AG04450 (cell line): ENCODE data around the gene LIG3. TPM values are rescaled to one million over a fixed set of nuclear protein-coding genes. Genes with fewer than 3 reads are reported as not detected.

ENCODE experiments used
- CTCF ChIA-PET: fragments of 300-600, 350-600 bp; formaldehyde crosslinking; extraction: SDS; loops from one replicate; lab custom pipeline; 2022; ENCODE audit warnings: antibody characterized with exemption, inconsistent platforms; lab: Charles Lee
- POLR2A ChIA-PET: fragments of 350-600 bp; formaldehyde crosslinking; extraction: SDS; loops from one replicate; lab custom pipeline; 2021; ENCODE audit warnings: antibody characterized with exemption, inconsistent platforms; lab: Yijun Ruan, JAX
- DNase-seq: peaks from one replicate; pipeline ENCODE4 v3.0.0-alpha.2; 2011; ENCODE audit warnings: low read depth, low spot score
- H3K27ac ChIP-seq: one replicate; pipeline ENCODE4 v1.5.1; 2012; ENCODE audit warnings: low read depth, low read length, control low read depth
- H3K27me3 ChIP-seq: one replicate; pipeline ENCODE4 v1.6.0; 2012; ENCODE audit warnings: low read length; ENCODE audit not compliant: control insufficient read depth, insufficient read depth
- H3K4me3 ChIP-seq: 2 replicates; pipeline ENCODE4 v1.5.1; 2011; ENCODE audit warnings: mild to moderate bottlenecking, low read depth, low read length, control low read depth
- H3K9me3 ChIP-seq: 2 replicates; pipeline ENCODE4 v1.5.1; 2012; ENCODE audit warnings: low read length; ENCODE audit not compliant: control insufficient read depth, insufficient read depth
- polyA plus RNA-seq: library from polyadenylated mRNA; depleted of rRNA; stranded (reverse); fragments of >200 nt; gene quantifications from 2 replicates; pipeline ENCODE4 v1.2.3, GENCODE V29; 2011
- TF ChIP-seq, protein P1 (sequence below): IDR thresholded peaks from 2 replicates; pipeline ENCODE4 v1.5.1; 2011; ENCODE audit warnings: low read depth, low read length, control low read depth, inconsistent platforms

The LIG3 gene
- polyA plus RNA-seq, 1 experiment: 34.2 TPM

DNA sequence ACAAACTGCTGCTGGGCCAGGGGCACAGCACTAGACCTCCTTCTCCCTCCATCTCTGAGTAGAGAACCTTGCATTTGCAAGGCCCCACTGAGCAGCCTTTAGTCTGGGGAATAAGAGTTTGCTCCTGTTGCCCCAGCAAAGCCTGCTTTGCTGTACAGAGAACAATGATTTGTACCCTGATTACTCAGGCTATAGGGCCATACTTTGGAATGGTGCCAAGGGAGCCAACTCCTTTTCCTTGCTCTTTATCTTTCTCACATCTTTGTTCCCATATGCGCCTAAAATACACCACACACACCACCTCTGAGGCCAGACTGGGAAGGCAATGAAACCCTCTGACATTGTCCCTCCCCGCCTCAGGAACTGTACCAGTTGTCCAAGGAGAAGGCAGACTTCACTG is 21.2 kb downstream of the LIG3 start:
- no peaks in the 10 kb centered on the region for H3K9me3 ChIP-seq
- no peaks in the 10 kb centered on the region for H3K27me3 ChIP-seq
- TF ChIP-seq, protein P1, sequence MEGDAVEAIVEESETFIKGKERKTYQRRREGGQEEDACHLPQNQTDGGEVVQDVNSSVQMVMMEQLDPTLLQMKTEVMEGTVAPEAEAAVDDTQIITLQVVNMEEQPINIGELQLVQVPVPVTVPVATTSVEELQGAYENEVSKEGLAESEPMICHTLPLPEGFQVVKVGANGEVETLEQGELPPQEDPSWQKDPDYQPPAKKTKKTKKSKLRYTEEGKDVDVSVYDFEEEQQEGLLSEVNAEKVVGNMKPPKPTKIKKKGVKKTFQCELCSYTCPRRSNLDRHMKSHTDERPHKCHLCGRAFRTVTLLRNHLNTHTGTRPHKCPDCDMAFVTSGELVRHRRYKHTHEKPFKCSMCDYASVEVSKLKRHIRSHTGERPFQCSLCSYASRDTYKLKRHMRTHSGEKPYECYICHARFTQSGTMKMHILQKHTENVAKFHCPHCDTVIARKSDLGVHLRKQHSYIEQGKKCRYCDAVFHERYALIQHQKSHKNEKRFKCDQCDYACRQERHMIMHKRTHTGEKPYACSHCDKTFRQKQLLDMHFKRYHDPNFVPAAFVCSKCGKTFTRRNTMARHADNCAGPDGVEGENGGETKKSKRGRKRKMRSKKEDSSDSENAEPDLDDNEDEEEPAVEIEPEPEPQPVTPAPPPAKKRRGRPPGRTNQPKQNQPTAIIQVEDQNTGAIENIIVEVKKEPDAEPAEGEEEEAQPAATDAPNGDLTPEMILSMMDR: no peak
- POLR2A ChIA-PET: no interaction called here
- CTCF ChIA-PET: interaction anchor here (1.4 kb wide), 1 partner anchor 88 kb away, joined by 11 read pairs; no protein-coding TSS in a partner anchor
- no peak for DNase-seq
- H3K4me3 ChIP-seq: no peak overlapping the region
- H3K27ac ChIP-seq: no peak overlapping the region

DNA sequence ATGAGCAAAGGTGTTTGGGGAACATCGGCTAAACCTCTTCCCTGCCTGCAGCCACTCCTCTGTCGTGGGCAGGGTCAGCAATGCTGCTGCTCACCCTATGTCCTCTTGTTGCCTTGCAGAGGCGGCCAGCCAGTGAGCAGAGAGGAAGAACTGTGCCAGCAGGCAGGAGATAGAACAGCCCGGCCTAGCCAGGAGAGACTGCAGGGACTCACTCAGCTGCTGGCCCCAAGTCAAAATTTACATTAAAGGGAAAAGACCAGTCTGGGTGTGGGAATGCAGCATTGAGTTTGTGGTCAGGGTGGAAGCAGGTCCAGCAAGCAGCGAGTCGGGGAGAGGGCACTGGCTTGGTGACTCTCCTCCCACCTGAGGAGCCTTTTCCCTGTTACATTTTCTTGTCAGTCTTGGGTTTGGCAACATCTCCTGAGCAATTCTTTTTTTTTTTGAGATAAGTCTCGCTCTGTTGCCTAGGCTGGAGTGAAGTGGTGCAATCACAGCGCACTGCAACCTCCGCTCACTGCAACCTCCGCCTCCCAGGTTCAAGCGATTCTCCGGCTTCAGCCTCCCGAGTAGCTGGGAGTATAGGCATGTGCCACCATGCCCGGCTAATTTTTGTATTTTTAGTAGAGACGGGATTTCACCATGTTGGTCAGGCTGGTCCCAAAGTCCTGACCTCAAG is 22.7 kb downstream of the LIG3 start:
- Histone ChIP-seq H3K9me3 (no peaks in the 10 kb centered on the region), H3K27me3 (no peaks in the 10 kb centered on the region), H3K27ac (peak overlapping the region; percentile 21), H3K4me3 (no peak overlapping the region)
- TF ChIP-seq, protein P1: no peak
- ChIA-PET POLR2A (interaction anchor here (0.7 to 1.5 kb wide), 4 partner anchors 22 to 125 kb away, joined by 3 to 5 read pairs (median 4); partner anchors contain the start of genes LIG3 and RFFL), CTCF (no interaction called here)
- DNase-seq: peak; percentile 29

DNA sequence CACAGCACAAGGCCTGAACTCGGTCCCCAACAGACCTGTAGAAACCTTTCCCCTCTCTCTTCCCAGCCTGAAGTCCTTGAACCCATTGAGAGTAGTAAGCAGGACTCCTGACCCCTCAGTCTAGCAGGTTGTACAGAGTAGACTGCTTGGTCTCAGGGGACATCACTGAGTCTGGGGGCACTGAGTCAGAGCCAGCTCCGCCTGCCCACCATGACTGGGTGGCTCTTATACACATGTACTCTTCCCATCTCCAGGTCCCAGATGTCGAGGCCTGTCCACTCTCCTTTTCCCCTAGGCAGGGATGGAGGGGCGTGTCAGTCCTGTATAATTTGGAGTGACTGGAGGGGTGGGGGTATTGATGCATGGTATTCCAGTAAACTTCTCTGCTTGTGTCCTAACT is 23.5 kb downstream of the LIG3 start:
- TF ChIP-seq, protein P1: no peak
- ChIA-PET POLR2A (no interaction called here), CTCF (no interaction called here)
- Histone ChIP-seq H3K4me3 (no peak overlapping the region), H3K27ac (no peak overlapping the region), H3K9me3 (no peaks in the 10 kb centered on the region), H3K27me3 (no peaks in the 10 kb centered on the region)
- DNase-seq: no peak

DNA sequence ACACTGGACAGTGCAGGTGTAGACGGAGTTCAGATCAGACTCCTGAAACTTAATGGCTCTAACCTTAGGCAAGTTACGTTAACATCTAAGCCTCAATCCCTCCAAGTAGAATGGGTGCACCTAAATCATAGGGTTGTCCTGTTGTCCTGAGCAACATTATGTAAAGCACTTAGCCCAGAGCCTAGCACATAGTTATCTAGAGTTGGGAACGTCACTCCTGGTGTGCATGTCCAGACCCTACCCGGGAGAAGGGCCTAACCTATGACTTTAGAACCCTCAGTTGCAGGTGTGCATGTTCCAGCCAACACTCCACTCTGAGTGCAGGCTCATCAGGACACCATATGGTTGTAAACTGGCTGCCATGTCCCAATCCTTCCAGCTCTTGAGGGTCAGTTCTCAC is 26.0 kb downstream of the LIG3 start:
- Histone ChIP-seq H3K27me3 (no peaks in the 10 kb centered on the region), H3K27ac (no peak overlapping the region), H3K9me3 (no peaks in the 10 kb centered on the region), H3K4me3 (no peak overlapping the region)
- POLR2A ChIA-PET: interaction anchor here (0.6 kb wide), 1 partner anchor 34 kb away, joined by 8 read pairs; no protein-coding TSS in a partner anchor
- TF ChIP-seq, protein P1: no peak
- DNase-seq: no peak
- CTCF ChIA-PET: interaction anchor here (0.7 kb wide), 1 partner anchor 58 kb away, joined by 3 read pairs; no protein-coding TSS in a partner anchor

DNA sequence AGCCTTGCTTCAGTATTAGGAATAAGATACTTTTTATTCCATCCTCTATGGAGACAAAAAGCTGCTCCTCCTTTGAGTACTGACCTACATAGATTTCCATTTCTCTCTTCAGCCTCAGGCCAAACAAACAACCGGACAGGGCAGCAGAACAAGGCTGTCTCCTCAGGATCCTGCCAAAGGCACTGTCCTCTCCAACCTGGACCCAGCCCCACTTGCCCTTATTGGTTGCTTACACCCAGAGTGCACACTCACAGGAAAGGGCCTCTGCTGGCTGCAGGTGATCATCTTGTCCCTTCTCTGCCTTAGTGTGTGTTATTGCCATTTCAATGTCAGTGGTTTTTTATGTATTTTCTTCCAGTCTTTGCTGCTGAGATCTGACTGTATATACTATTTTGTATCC is 26.6 kb downstream of the LIG3 start:
- no peak overlapping the region for H3K27ac ChIP-seq
- no peak overlapping the region for H3K4me3 ChIP-seq
- no peaks in the 10 kb centered on the region for H3K27me3 ChIP-seq
- ChIA-PET CTCF (no interaction called here), POLR2A (no interaction called here)
- H3K9me3 ChIP-seq: no peaks in the 10 kb centered on the region
- no peak for DNase-seq
- TF ChIP-seq, protein P1: no peak
